ENCODE results near the gene TJAP1.

- TF ChIP-seq, protein P1, sequence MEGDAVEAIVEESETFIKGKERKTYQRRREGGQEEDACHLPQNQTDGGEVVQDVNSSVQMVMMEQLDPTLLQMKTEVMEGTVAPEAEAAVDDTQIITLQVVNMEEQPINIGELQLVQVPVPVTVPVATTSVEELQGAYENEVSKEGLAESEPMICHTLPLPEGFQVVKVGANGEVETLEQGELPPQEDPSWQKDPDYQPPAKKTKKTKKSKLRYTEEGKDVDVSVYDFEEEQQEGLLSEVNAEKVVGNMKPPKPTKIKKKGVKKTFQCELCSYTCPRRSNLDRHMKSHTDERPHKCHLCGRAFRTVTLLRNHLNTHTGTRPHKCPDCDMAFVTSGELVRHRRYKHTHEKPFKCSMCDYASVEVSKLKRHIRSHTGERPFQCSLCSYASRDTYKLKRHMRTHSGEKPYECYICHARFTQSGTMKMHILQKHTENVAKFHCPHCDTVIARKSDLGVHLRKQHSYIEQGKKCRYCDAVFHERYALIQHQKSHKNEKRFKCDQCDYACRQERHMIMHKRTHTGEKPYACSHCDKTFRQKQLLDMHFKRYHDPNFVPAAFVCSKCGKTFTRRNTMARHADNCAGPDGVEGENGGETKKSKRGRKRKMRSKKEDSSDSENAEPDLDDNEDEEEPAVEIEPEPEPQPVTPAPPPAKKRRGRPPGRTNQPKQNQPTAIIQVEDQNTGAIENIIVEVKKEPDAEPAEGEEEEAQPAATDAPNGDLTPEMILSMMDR (conservative IDR thresholded peaks at IDR 0.05 in 1 of 2, IDR thresholded peaks at IDR 0.05 in 1 of 2; ENCODE audit: low read depth in 1 of 2, low read length in 2 of 2): no peak
- no peak for TF ChIP-seq EZH2 (IDR thresholded peaks at IDR 0.05; ENCODE audit: low read length, missing control alignments)
Observed at GRCh38 chr6:43488667-43489276, 11.4 kb downstream of the TJAP1 start.

Data from fibroblast of lung (primary cell).